Stimulated activated CD8-positive, alpha-beta memory T cell treated with anti-CD3 and anti-CD28 coated beads, Interleukin-7, amount 100 ng/mL, for 48 hours (primary cell): ENCODE results near the gene TAF7.
A peak's percentile ranks its signal among the peaks of the same experiment; 100 is the strongest.
"Not testable (repeated sequence)": the region's sequence is repeated elsewhere in the genome, so short reads cannot be mapped to it uniquely, and the experiment has no call there.

ENCODE experiments used
- DNase-seq, 2 donors: peaks; one replicate each; pipeline ENCODE4 v3.0.0-alpha.2; 2020; ENCODE audit warnings: low read depth in 1 of 2; ENCODE audit errors: extremely low read depth in 1 of 2

The TAF7 gene

GRCh38 chr5:141320225-141321169 lies at the start of gene TAF7:
TSS of gene TAF7 (minus strand) at chr5:141320784. CDS start at chr5:141320044, 740 bp downstream.
- DNase-seq = peak; percentile 77 to 82

GRCh38 chr5:141366016-141366896 lies 45.7 kb upstream of the TAF7 start:
- no peak for DNase-seq

GRCh38 chr5:141363952-141364660 lies 43.5 kb upstream of the TAF7 start, which contains the start of gene PCDHGA5:
TSS of gene PCDHGA5 (plus strand) at chr5:141364162. CDS start at chr5:141364331, 169 bp downstream.
- no peak for DNase-seq

GRCh38 chr5:141362719-141363118 lies 42.1 kb upstream of the TAF7 start:
- no peak for DNase-seq

GRCh38 chr5:141360685-141361084 lies 40.1 kb upstream of the TAF7 start:
- no peak for DNase-seq

- no peak for DNase-seq
Observed at GRCh38 chr5:141359790-141360426, 39.3 kb upstream of the TAF7 start, which contains the start of gene PCDHGB2. TSS of gene PCDHGB2 (plus strand) at chr5:141359994. CDS start at chr5:141360136, 142 bp downstream.

GRCh38 chr5:141356950-141357349 lies 36.4 kb upstream of the TAF7 start:
- DNase-seq = no peak

GRCh38 chr5:141356133-141356532 lies 35.5 kb upstream of the TAF7 start:
- DNase-seq = no peak

GRCh38 chr5:141355641-141356040 lies 35.1 kb upstream of the TAF7 start:
- DNase-seq = no peak

GRCh38 chr5:141354900-141355469 lies 34.4 kb upstream of the TAF7 start, which contains the start of gene PCDHGA4:
TSS of gene PCDHGA4 (plus strand) at chr5:141355021. CDS start at chr5:141355108, 87 bp downstream.
- no peak for DNase-seq

- no peak for DNase-seq
Observed at GRCh38 chr5:141351591-141351990, 31.0 kb upstream of the TAF7 start.

- no peak for DNase-seq
Observed at GRCh38 chr5:141349917-141350619, 29.5 kb upstream of the TAF7 start, which contains the start of gene PCDHGB1. TSS of gene PCDHGB1 (plus strand) at chr5:141350099. CDS start at chr5:141350261, 162 bp downstream.

GRCh38 chr5:141346017-141346416 lies 25.4 kb upstream of the TAF7 start:
- DNase-seq = not testable (repeated sequence)

GRCh38 chr5:141345327-141345726 lies 24.7 kb upstream of the TAF7 start:
- no peak for DNase-seq

GRCh38 chr5:141343953-141344463 lies 23.4 kb upstream of the TAF7 start:
- no peak for DNase-seq

GRCh38 chr5:141343242-141343952 lies 22.8 kb upstream of the TAF7 start, which contains the start of gene PCDHGA3:
TSS of gene PCDHGA3 (plus strand) at chr5:141343829. CDS start at chr5:141344034, 205 bp downstream.
- no peak for DNase-seq

GRCh38 chr5:141342773-141343172 lies 22.2 kb upstream of the TAF7 start:
- no peak for DNase-seq

GRCh38 chr5:141340781-141341354 lies 20.3 kb upstream of the TAF7 start:
- DNase-seq = not testable (repeated sequence)
